T-helper 9 cell (primary cell): ENCODE measurements around the gene PBX4.
"Not testable (repeated sequence)": the region's sequence is repeated elsewhere in the genome, so short reads cannot be mapped to it uniquely, and the experiment has no call there.

ENCODE experiments used
- DNase-seq: peaks from one replicate; pipeline ENCODE4 v3.0.0-alpha.2; 2020
- total RNA-seq, 2 donors: gene quantifications; one replicate each; lab custom pipeline; 2026; lab: John Stamatoyannopoulos, UW

The PBX4 gene
- total RNA-seq, result 31.9 to 46.3 reads per million in 2 donors

- peak; percentile 99 for DNase-seq
Observed at GRCh38 chr19:19618219-19619051, at the start of gene PBX4. Gene PBX4, minus strand, starts transcription at chr19:19618687. Its CDS starts 58 bp downstream, at chr19:19618629.

GRCh38 chr19:19665420-19665948, 47.0 kb upstream of the PBX4 start:
- DNase-seq, result not testable (repeated sequence)

GRCh38 chr19:19663256-19664120, 45.0 kb upstream of the PBX4 start, which contains the start of gene ATP13A1:
Gene ATP13A1, minus strand, starts transcription at chr19:19663676. Its CDS starts 10 bp downstream, at chr19:19663666.
- peak; percentile 88 for DNase-seq

GRCh38 chr19:19662871-19663255, 44.4 kb upstream of the PBX4 start:
- no peak for DNase-seq

GRCh38 chr19:19662344-19662743, 43.9 kb upstream of the PBX4 start:
- DNase-seq, result no peak

GRCh38 chr19:19661675-19662251, 43.3 kb upstream of the PBX4 start:
- DNase-seq, result no peak

- no peak for DNase-seq
Observed at GRCh38 chr19:19661141-19661674, 42.7 kb upstream of the PBX4 start.

GRCh38 chr19:19659646-19660245, 41.3 kb upstream of the PBX4 start:
- DNase-seq, result no peak

- no peak for DNase-seq
Observed at GRCh38 chr19:19657397-19657783, 38.9 kb upstream of the PBX4 start.

- DNase-seq, result no peak
Observed at GRCh38 chr19:19656451-19657396, 38.2 kb upstream of the PBX4 start.

- DNase-seq, result no peak
Observed at GRCh38 chr19:19655641-19656343, 37.3 kb upstream of the PBX4 start.

GRCh38 chr19:19655051-19655594, 36.6 kb upstream of the PBX4 start:
- no peak for DNase-seq

- no peak for DNase-seq
Observed at GRCh38 chr19:19654441-19654840, 36.0 kb upstream of the PBX4 start.

GRCh38 chr19:19653597-19654147, 35.2 kb upstream of the PBX4 start:
- DNase-seq, result no peak

- no peak for DNase-seq
Observed at GRCh38 chr19:19652482-19653295, 34.2 kb upstream of the PBX4 start.

GRCh38 chr19:19651076-19651475, 32.6 kb upstream of the PBX4 start:
- DNase-seq, result no peak

- DNase-seq, result no peak
Observed at GRCh38 chr19:19650331-19650730, 31.8 kb upstream of the PBX4 start.

- no peak for DNase-seq
Observed at GRCh38 chr19:19649580-19649995, 31.1 kb upstream of the PBX4 start.

- no peak for DNase-seq
Observed at GRCh38 chr19:19649155-19649554, 30.7 kb upstream of the PBX4 start.
